ENCODE results near the gene NQO2.

The NQO2 gene

DNA sequence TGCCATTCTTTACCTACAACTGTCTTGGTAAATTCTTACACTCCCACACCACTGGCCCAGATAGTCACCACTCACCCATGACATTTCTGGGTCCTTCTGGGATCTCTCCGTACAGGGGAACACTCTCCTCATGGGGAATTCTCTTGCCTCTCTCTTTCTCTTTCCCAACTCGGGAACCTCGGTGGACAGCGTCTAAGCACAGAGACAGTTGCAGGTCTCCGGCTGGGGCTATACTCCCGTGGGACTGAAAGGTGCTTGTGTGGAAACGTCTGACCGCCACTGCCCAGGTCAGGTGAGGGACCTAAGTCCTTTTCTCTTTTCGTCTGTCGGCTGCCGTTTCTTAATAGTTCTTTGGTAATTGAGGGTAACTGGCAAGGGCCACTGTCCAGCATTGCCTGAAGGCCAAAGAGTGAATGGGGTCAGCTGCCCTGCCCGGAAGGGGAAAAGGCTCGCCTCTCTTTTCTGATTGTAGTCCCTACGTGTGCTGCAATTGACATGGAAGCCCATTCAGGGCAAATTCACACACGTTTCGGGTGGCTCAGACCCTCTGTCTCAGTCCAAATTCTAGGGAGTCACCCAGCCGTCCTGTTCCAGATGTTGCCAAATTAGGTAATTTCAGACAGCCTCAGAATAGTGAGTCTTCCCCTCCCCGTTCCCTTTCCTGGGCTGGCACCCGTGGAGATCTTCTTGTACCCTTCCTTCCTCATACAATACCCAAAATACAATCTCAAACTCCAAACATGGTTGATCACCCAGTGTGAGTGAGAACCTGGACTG lies 37.4 kb downstream of the NQO2 start:
- TF ChIP-seq, protein P1, sequence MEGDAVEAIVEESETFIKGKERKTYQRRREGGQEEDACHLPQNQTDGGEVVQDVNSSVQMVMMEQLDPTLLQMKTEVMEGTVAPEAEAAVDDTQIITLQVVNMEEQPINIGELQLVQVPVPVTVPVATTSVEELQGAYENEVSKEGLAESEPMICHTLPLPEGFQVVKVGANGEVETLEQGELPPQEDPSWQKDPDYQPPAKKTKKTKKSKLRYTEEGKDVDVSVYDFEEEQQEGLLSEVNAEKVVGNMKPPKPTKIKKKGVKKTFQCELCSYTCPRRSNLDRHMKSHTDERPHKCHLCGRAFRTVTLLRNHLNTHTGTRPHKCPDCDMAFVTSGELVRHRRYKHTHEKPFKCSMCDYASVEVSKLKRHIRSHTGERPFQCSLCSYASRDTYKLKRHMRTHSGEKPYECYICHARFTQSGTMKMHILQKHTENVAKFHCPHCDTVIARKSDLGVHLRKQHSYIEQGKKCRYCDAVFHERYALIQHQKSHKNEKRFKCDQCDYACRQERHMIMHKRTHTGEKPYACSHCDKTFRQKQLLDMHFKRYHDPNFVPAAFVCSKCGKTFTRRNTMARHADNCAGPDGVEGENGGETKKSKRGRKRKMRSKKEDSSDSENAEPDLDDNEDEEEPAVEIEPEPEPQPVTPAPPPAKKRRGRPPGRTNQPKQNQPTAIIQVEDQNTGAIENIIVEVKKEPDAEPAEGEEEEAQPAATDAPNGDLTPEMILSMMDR (IDR thresholded peaks at IDR 0.05; ENCODE audit: borderline replicate concordance, insufficient read depth, low read depth, low read length) = no peak
- no peak overlapping the region for H3K4me3 ChIP-seq (ENCODE audit: low read depth, low read length)

DNA sequence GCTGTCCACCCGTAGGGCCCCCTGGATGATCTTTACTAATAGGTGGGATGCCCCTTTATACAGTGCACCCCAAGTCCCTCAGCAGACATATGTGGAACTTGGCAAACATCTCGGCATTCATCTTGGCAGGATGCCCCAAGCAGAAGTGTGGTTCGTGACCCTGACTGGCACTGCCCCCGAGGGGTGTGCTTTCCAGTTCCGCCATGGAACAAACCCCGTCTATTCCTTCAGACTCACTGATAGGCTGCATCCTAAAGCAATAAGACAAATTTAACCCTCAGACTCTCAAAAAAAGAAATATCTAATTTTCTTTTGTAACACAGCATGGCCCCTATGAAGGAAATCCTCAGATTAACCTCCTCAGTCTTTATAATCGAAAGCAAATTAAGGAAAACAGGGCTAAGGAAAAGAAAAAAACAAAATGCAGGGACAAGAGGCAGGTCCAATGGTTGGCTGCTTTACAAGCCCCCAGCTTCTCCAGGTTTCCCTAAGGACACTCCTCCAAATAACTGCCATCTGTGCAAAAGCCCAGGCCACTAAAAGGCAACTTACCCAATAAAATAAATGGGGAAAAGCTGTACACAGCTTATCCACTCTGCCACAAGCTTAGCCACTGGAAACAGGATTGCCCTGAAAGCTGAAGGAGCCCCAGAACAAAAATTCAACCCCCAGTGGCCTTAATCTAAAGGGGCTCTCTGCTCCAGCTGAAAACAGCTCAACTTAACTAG lies 38.1 kb downstream of the NQO2 start:
- TF ChIP-seq, protein P1 (IDR thresholded peaks at IDR 0.05; ENCODE audit: borderline replicate concordance, insufficient read depth, low read depth, low read length) = no peak
- no peak overlapping the region for H3K4me3 ChIP-seq (ENCODE audit: low read depth, low read length)

GRCh38 chr6:3039384-3039783 lies 39.7 kb downstream of the NQO2 start:
- TF ChIP-seq, protein P1 (IDR thresholded peaks at IDR 0.05; ENCODE audit: borderline replicate concordance, insufficient read depth, low read depth, low read length) = no peak
- H3K4me3 ChIP-seq (ENCODE audit: low read depth, low read length) = no peak overlapping the region

GRCh38 chr6:3041147-3041546 lies 41.5 kb downstream of the NQO2 start:
- H3K4me3 ChIP-seq (ENCODE audit: low read depth, low read length) = no peak overlapping the region
- TF ChIP-seq, protein P1 (IDR thresholded peaks at IDR 0.05; ENCODE audit: borderline replicate concordance, insufficient read depth, low read depth, low read length) = no peak

- TF ChIP-seq, protein P1 (IDR thresholded peaks at IDR 0.05; ENCODE audit: borderline replicate concordance, insufficient read depth, low read depth, low read length) = no peak
- H3K4me3 ChIP-seq (ENCODE audit: low read depth, low read length) = no peak overlapping the region
These were observed 41.9 kb downstream of the NQO2 start for GRCh38 chr6:3041606-3042005.

DNA sequence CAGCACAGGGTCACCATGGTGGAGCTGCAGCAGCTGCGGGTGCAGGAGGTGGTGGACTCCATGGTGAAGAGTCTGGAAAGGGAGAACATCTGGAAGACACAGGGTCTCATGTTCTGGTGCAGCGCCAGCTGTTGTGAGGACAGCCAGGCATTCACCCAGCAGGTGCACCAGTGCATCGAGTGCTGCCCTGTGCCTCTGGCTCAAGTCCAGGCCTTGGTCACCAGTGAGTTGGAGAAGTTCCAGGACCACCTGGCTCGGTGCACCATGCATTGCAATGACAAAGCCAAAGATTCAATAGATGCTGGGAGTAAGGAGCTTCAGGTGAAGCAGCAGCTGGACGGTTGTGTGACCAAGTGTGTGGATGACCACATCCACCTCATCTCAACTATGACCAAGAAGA lies 45.7 kb downstream of the NQO2 start:
- TF ChIP-seq, protein P1 (IDR thresholded peaks at IDR 0.05; ENCODE audit: borderline replicate concordance, insufficient read depth, low read depth, low read length) = no peak
- no peak overlapping the region for H3K4me3 ChIP-seq (ENCODE audit: low read depth, low read length)

DNA sequence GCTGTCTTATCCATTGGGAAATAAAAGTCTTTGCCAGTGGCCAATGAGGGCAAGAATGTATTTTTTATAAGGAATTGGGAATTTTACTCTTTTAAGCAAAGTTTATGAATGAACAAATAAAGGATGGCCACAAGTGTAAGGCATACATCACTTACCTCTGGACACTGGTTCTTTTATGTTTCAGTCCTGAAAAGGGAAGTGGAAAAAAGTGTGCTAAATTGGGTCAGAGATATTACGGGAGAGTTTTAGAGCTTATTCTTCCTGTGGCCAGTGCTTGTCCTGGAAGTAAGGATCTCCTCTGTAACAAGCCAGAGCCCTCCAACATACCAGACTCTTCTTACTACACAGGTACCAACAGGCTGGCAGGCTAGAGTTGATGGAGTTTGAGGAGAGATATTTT lies 46.1 kb downstream of the NQO2 start:
- TF ChIP-seq, protein P1 (IDR thresholded peaks at IDR 0.05; ENCODE audit: borderline replicate concordance, insufficient read depth, low read depth, low read length) = no peak
- H3K4me3 ChIP-seq (ENCODE audit: low read depth, low read length) = no peak overlapping the region

All from GM12875 (cell line).